HEK293 (cell line): ENCODE results near the gene ELMO1.

Experiments used
- ATF2 ChIP-seq: fragments of 450-650 bp; formaldehyde crosslinking; IDR thresholded peaks from 2 replicates; pipeline ENCODE4 v1.5.1; 2016; ENCODE audit warnings: missing biosample characterization, missing genetic modification characterization, low read depth
- FEZF1 ChIP-seq: fragments of 450-650 bp; formaldehyde crosslinking; IDR thresholded peaks from 2 replicates; pipeline ENCODE4 v1.5.1; 2016; ENCODE audit warnings: missing biosample characterization, missing genetic modification characterization
- GLIS2 ChIP-seq: fragments of 450-650 bp; formaldehyde crosslinking; IDR thresholded peaks from 2 replicates; pipeline ENCODE4 v1.5.1; 2016; ENCODE audit warnings: missing biosample characterization, missing genetic modification characterization
- PBX3 ChIP-seq: sonication (generic); formaldehyde crosslinking; IDR thresholded peaks from 2 replicates; pipeline ENCODE4 v1.8.1; 2022; ENCODE audit warnings: mild to moderate bottlenecking, moderate library complexity, missing genetic modification reagents
- PRDM4 ChIP-seq: fragments of 450-650 bp; formaldehyde crosslinking; IDR thresholded peaks from 2 replicates; pipeline ENCODE4 v1.5.1; 2017; ENCODE audit warnings: missing biosample characterization, missing genetic modification characterization
- SP2 ChIP-seq: fragments of 450-650 bp; formaldehyde crosslinking; IDR thresholded peaks from 2 replicates; pipeline ENCODE4 v1.5.1; 2016; ENCODE audit warnings: missing biosample characterization, missing genetic modification characterization
- YY1 ChIP-seq: fragments of 450-650 bp; formaldehyde crosslinking; IDR thresholded peaks from 2 replicates; pipeline ENCODE4 v1.5.1; 2018; ENCODE audit warnings: missing biosample characterization, missing genetic modification characterization
- ZBTB21 ChIP-seq: fragments of 450-650 bp; formaldehyde crosslinking; IDR thresholded peaks from 2 replicates; pipeline ENCODE4 v1.5.1; 2017; ENCODE audit warnings: missing biosample characterization, missing genetic modification characterization
- ZNF248 ChIP-seq: fragments of 450-650 bp; formaldehyde crosslinking; IDR thresholded peaks from 2 replicates; pipeline ENCODE4 v1.5.1; 2017; ENCODE audit warnings: missing biosample characterization, missing genetic modification characterization
- ZNF398 ChIP-seq: fragments of 450-650 bp; formaldehyde crosslinking; IDR thresholded peaks from 2 replicates; pipeline ENCODE4 v1.5.1; 2017; ENCODE audit warnings: missing biosample characterization, missing genetic modification characterization
- ZNF670 ChIP-seq: fragments of 450-650 bp; formaldehyde crosslinking; IDR thresholded peaks from 2 replicates; pipeline ENCODE4 v1.5.1; 2016; ENCODE audit warnings: missing biosample characterization, missing genetic modification characterization, low read depth
- TF ChIP-seq, protein P1 (sequence below): fragments of 450-650 bp; formaldehyde crosslinking; IDR thresholded peaks from 2 replicates; pipeline ENCODE4 v1.5.1; 2016; ENCODE audit warnings: missing biosample characterization, missing genetic modification characterization

- TF ChIP-seq ZNF670 (tag by site-specific recombination) (no peak), ZBTB21 (tag by site-specific recombination) (no peak), ATF2 (tag by site-specific recombination) (no peak), PBX3 (CRISPR knock-in tag) (no peak), GLIS2 (tag by site-specific recombination) (no peak), YY1 (tag by site-specific recombination) (no peak), ZNF248 (tag by site-specific recombination) (no peak), PRDM4 (tag by site-specific recombination) (no peak), ZNF398 (tag by site-specific recombination) (no peak), SP2 (no peak), FEZF1 (tag by site-specific recombination) (no peak)
- TF ChIP-seq, protein P1, sequence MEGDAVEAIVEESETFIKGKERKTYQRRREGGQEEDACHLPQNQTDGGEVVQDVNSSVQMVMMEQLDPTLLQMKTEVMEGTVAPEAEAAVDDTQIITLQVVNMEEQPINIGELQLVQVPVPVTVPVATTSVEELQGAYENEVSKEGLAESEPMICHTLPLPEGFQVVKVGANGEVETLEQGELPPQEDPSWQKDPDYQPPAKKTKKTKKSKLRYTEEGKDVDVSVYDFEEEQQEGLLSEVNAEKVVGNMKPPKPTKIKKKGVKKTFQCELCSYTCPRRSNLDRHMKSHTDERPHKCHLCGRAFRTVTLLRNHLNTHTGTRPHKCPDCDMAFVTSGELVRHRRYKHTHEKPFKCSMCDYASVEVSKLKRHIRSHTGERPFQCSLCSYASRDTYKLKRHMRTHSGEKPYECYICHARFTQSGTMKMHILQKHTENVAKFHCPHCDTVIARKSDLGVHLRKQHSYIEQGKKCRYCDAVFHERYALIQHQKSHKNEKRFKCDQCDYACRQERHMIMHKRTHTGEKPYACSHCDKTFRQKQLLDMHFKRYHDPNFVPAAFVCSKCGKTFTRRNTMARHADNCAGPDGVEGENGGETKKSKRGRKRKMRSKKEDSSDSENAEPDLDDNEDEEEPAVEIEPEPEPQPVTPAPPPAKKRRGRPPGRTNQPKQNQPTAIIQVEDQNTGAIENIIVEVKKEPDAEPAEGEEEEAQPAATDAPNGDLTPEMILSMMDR (tag by site-specific recombination): no peak
Observed at GRCh38 chr7:37201876-37202198, 246.8 kb downstream of the ELMO1 start.
